ENCODE measurements around the gene ENC1.

Gene ENC1

GRCh38 chr5:74636552-74636951 is 4.0 kb downstream of the ENC1 start:
- no peak for DNase-seq
- intact Hi-C loops (cut with DNase I), result loop anchor here (10.0 kb wide), 1 partner anchor 342 kb away; no protein-coding TSS in a partner anchor

GRCh38 chr5:74636149-74636548 is 4.4 kb downstream of the ENC1 start:
- DNase-seq, result peak in 1 of 10 donors; percentile 81
- intact Hi-C loops (cut with DNase I), result loop anchor here (10.0 kb wide), 1 partner anchor 341 kb away; no protein-coding TSS in a partner anchor

- DNase-seq, result no peak
- intact Hi-C loops (cut with DNase I), result loop anchor here (10.0 kb wide), 1 partner anchor 340 kb away; no protein-coding TSS in a partner anchor
Observed at GRCh38 chr5:74634611-74635286, 5.8 kb downstream of the ENC1 start.

GRCh38 chr5:74633695-74634094 is 6.8 kb downstream of the ENC1 start:
- no peak for DNase-seq
- intact Hi-C loops (cut with DNase I), result loop anchor here (10.0 kb wide), 1 partner anchor 339 kb away; no protein-coding TSS in a partner anchor

- intact Hi-C loops (cut with DNase I), result loop anchor here (10.0 kb wide), 1 partner anchor 338 kb away; no protein-coding TSS in a partner anchor
- DNase-seq, result no peak
Observed at GRCh38 chr5:74632947-74633356, 7.6 kb downstream of the ENC1 start.

- DNase-seq, result no peak
- intact Hi-C loops (cut with DNase I), result loop anchor here (10.0 kb wide), 1 partner anchor 337 kb away; no protein-coding TSS in a partner anchor
Observed at GRCh38 chr5:74631081-74631953, 9.2 kb downstream of the ENC1 start.

GRCh38 chr5:74630453-74631066 is 10.0 kb downstream of the ENC1 start:
- DNase-seq, result no peak
- intact Hi-C loops (cut with DNase I), result loop anchor here (10.0 kb wide), 1 partner anchor 336 kb away; no protein-coding TSS in a partner anchor

GRCh38 chr5:74629326-74629725 is 11.2 kb downstream of the ENC1 start:
- no peak for DNase-seq
- intact Hi-C loops (cut with DNase I), result no loop called here

- no peak for DNase-seq
- intact Hi-C loops (cut with DNase I), result no loop called here
Observed at GRCh38 chr5:74628359-74628758, 12.2 kb downstream of the ENC1 start.

- no peak for DNase-seq
- intact Hi-C loops (cut with DNase I), result no loop called here
Observed at GRCh38 chr5:74627646-74628279, 12.8 kb downstream of the ENC1 start.

- intact Hi-C loops (cut with DNase I), result no loop called here
- no peak for DNase-seq
Observed at GRCh38 chr5:74626386-74627222, 13.9 kb downstream of the ENC1 start.

GRCh38 chr5:74625742-74626241 is 14.7 kb downstream of the ENC1 start:
- intact Hi-C loops (cut with DNase I), result no loop called here
- no peak for DNase-seq

- DNase-seq, result no peak
- intact Hi-C loops (cut with DNase I), result no loop called here
Observed at GRCh38 chr5:74624931-74625505, 15.5 kb downstream of the ENC1 start.

- intact Hi-C loops (cut with DNase I), result no loop called here
Observed at GRCh38 chr5:74624501-74624900, 16.0 kb downstream of the ENC1 start.

GRCh38 chr5:74623748-74624408 is 16.6 kb downstream of the ENC1 start:
- intact Hi-C loops (cut with DNase I), result no loop called here
- no peak for DNase-seq

More at GRCh38 chr5:74624501-74624900, 16.0 kb downstream of the ENC1 start:
- DNase-seq, result peak in 1 of 10 donors; percentile 53

- intact Hi-C loops (cut with DNase I), result no loop called here
Observed at GRCh38 chr5:74623006-74623611, 17.4 kb downstream of the ENC1 start.

GRCh38 chr5:74622122-74622521 is 18.4 kb downstream of the ENC1 start:
- no peak for DNase-seq
- intact Hi-C loops (cut with DNase I), result no loop called here

More at GRCh38 chr5:74623006-74623611, 17.4 kb downstream of the ENC1 start:
- DNase-seq, result no peak

GRCh38 chr5:74621492-74621891 is 19.0 kb downstream of the ENC1 start:
- intact Hi-C loops (cut with DNase I), result no loop called here
- DNase-seq, result no peak
